DND-41 (cell line): ENCODE measurements around the gene HS3ST3B1.

Source experiments
- ATAC-seq: fragments of 200-7000 bp; cut with Tn5 transposase; 3 replicates; pipeline ENCODE4 v1.9.1; 2021; ENCODE audit warnings: low read depth; ENCODE audit not compliant: insufficient read depth
- DNase-seq: peaks from one replicate; pipeline ENCODE4 v3.0.0-alpha.2; 2020
- H2AFZ ChIP-seq: 2 replicates; pipeline ENCODE4 v1.6.0; 2012; ENCODE audit warnings: low read depth, low read length
- H3K27ac ChIP-seq: 2 replicates; pipeline ENCODE4 v1.5.1; 2012; ENCODE audit warnings: low read length, inconsistent platforms
- H3K27me3 ChIP-seq: fragments of 200-600 bp; sonication (generic); 2 replicates; pipeline ENCODE4 v1.6.0; 2012; ENCODE audit warnings: low read length, mild to moderate bottlenecking, inconsistent platforms; ENCODE audit not compliant: insufficient read depth, poor library complexity
- H3K36me3 ChIP-seq: 2 replicates; pipeline ENCODE4 v1.5.1; 2012; ENCODE audit warnings: low read length, inconsistent platforms; ENCODE audit not compliant: insufficient read depth
- H3K4me1 ChIP-seq: 2 replicates; pipeline ENCODE4 v1.5.1; 2012; ENCODE audit warnings: mild to moderate bottlenecking, low read length; ENCODE audit not compliant: insufficient read depth
- H3K4me2 ChIP-seq: 2 replicates; pipeline ENCODE4 v1.6.0; 2012; ENCODE audit warnings: mild to moderate bottlenecking, moderate library complexity, low read length, inconsistent platforms; ENCODE audit not compliant: insufficient read depth
- H3K4me3 ChIP-seq, 2 experiments: fragments of 200-600 bp in 1 of 2; shearing (Covaris generic) in 1 of 2; 2 replicates each; pipeline ENCODE4 v1.5.1; 2012 to 2016; ENCODE audit warnings: inconsistent platforms in 2 of 2, low read length in 2 of 2, mild to moderate bottlenecking in 2 of 2, low read depth in 1 of 2, moderate library complexity in 1 of 2
- H3K79me2 ChIP-seq: 2 replicates; pipeline ENCODE4 v1.6.0; 2012; ENCODE audit warnings: low read length, inconsistent platforms; ENCODE audit not compliant: insufficient read depth
- H3K9ac ChIP-seq: 2 replicates; pipeline ENCODE4 v1.6.0; 2012; ENCODE audit warnings: low read depth, mild to moderate bottlenecking, inconsistent platforms, low read length, moderate library complexity
- H3K9me3 ChIP-seq: 2 replicates; pipeline ENCODE4 v1.5.1; 2012; ENCODE audit warnings: low read length, moderate library complexity, mild to moderate bottlenecking, inconsistent platforms; ENCODE audit not compliant: insufficient read depth, severe bottlenecking
- H4K20me1 ChIP-seq: 2 replicates; pipeline ENCODE4 v1.6.0; 2012; ENCODE audit warnings: low read length; ENCODE audit not compliant: insufficient read depth
- EZH2 ChIP-seq: IDR thresholded peaks from 3 replicates; pipeline ENCODE4 v1.6.1; 2012; ENCODE audit warnings: borderline replicate concordance, low read depth, mild to moderate bottlenecking, moderate library complexity, low read length, inconsistent platforms; ENCODE audit not compliant: severe bottlenecking
- TF ChIP-seq, protein P1 (sequence below): IDR thresholded peaks from 2 replicates; pipeline ENCODE4 v1.5.1; 2012; ENCODE audit warnings: borderline replicate concordance, low read length, moderate library complexity, mild to moderate bottlenecking; ENCODE audit not compliant: poor library complexity, severe bottlenecking; ENCODE audit errors: extremely low read depth

Gene HS3ST3B1

DNA sequence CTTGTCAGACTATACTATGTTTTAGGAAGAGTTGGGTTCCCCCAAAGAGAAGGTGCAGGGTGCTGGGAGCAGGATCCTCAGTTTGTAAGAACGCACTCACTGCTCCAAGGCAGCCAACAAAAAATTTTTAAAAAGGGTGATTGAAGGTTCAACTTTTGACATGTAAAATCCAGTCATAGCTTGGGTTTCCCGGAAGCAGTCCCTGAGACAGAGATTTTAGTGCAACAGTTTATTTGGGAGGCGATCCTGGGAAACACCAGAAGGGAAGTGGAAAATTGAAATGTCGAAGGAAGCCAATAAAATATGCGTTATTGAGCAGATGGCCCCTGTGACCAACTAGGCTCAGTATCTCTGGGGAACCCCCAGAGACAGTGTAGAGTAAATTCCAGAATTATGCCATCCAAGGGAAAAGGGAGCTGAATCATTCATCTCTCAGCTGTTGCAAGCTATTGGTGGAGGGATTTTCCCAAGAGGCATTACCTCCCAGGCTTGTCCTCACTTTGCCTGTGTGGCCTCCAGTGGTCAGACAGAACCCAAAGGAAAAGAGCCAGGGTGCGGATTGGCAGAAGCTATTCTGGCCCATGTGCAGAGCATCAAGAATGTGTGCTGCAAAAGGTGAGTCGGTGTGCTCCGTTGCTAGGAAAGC, 72.9 kb downstream of the HS3ST3B1 start:
- DNase-seq, result no peak
- Histone ChIP-seq H3K4me2 (no peak overlapping the region), H2AFZ (no peak overlapping the region), H3K9ac (no peak overlapping the region), H4K20me1 (no peaks in the 10 kb centered on the region), H3K9me3 (no peaks in the 10 kb centered on the region), H3K4me3 (no peak overlapping the region), H3K4me1 (no peaks in the 10 kb centered on the region), H3K79me2 (no peaks in the 10 kb centered on the region), H3K36me3 (no peaks in the 10 kb centered on the region), H3K27me3 (no peaks in the 10 kb centered on the region), H3K27ac (no peak overlapping the region)
- TF ChIP-seq, protein P1, sequence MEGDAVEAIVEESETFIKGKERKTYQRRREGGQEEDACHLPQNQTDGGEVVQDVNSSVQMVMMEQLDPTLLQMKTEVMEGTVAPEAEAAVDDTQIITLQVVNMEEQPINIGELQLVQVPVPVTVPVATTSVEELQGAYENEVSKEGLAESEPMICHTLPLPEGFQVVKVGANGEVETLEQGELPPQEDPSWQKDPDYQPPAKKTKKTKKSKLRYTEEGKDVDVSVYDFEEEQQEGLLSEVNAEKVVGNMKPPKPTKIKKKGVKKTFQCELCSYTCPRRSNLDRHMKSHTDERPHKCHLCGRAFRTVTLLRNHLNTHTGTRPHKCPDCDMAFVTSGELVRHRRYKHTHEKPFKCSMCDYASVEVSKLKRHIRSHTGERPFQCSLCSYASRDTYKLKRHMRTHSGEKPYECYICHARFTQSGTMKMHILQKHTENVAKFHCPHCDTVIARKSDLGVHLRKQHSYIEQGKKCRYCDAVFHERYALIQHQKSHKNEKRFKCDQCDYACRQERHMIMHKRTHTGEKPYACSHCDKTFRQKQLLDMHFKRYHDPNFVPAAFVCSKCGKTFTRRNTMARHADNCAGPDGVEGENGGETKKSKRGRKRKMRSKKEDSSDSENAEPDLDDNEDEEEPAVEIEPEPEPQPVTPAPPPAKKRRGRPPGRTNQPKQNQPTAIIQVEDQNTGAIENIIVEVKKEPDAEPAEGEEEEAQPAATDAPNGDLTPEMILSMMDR, result no peak
- no peak for ATAC-seq

DNA sequence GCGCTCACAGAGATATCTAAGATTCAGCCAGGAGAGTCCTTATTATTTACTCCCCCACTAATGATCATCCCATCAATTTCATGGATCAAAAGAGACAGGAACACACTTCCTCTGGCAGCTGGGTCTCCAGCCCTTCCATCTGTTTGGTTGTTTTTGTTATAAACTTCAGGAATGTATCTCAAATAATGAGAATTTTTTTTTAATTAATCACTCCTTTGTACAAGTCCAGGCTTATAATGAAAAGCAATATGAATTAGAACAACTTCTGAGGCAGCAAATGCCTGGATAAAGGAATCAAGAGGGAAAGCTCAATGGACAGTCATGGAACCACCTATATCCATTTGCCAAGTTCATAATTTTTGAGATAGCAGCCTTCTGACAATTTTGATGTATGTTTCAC, 73.4 kb downstream of the HS3ST3B1 start:
- Histone ChIP-seq H3K9ac (no peak overlapping the region), H3K4me3 (no peak overlapping the region), H3K27ac (no peak overlapping the region), H3K4me1 (no peaks in the 10 kb centered on the region), H3K9me3 (no peaks in the 10 kb centered on the region), H3K27me3 (no peaks in the 10 kb centered on the region), H3K4me2 (no peak overlapping the region), H3K36me3 (no peaks in the 10 kb centered on the region), H3K79me2 (no peaks in the 10 kb centered on the region), H4K20me1 (no peaks in the 10 kb centered on the region), H2AFZ (no peak overlapping the region)
- TF ChIP-seq EZH2, result no peak
- TF ChIP-seq, protein P1, result no peak
- ATAC-seq, result no peak
- DNase-seq, result no peak

- no peaks in the 10 kb centered on the region for H4K20me1 ChIP-seq
- ATAC-seq, result no peak
- no peak overlapping the region for H3K4me2 ChIP-seq
Observed at GRCh38 chr17:14376666-14377065, 75.8 kb downstream of the HS3ST3B1 start.

More at GRCh38 chr17:14376666-14377065, 75.8 kb downstream of the HS3ST3B1 start:
- TF ChIP-seq, protein P1, result no peak
- TF ChIP-seq EZH2, result no peak
- Histone ChIP-seq H3K36me3 (no peaks in the 10 kb centered on the region), H3K4me1 (no peaks in the 10 kb centered on the region), H3K9ac (no peak overlapping the region), H3K27me3 (no peaks in the 10 kb centered on the region), H3K4me3 (no peak overlapping the region), H3K27ac (no peak overlapping the region), H2AFZ (no peak overlapping the region), H3K9me3 (no peaks in the 10 kb centered on the region), H3K79me2 (no peaks in the 10 kb centered on the region)
- no peak for DNase-seq
